H1 (cell line): ENCODE data around the gene DUS1L. TPM values are rescaled to one million over a fixed set of nuclear protein-coding genes. Genes with fewer than 3 reads are reported as not detected.

Experiments used
- BCL11A ChIP-seq, 2 experiments: IDR thresholded peaks; one replicate each; pipeline ENCODE4 v1.6.1; 2011; ENCODE audit warnings: low read depth in 2 of 2, low read length in 2 of 2, mild to moderate bottlenecking in 2 of 2
- CHD2 ChIP-seq: IDR thresholded peaks from 2 replicates; pipeline ENCODE4 v1.6.1; 2012; ENCODE audit warnings: low read length, improper control_type of control experiment
- GABPA ChIP-seq: IDR thresholded peaks from 2 replicates; pipeline ENCODE4 v1.6.1; 2011; ENCODE audit warnings: mild to moderate bottlenecking, low read length, moderate library complexity, borderline replicate concordance; ENCODE audit not compliant: insufficient read depth
- KDM1A ChIP-seq: fragments of 200-600, 300-600 bp; sonication (generic); IDR thresholded peaks from 2 replicates; pipeline ENCODE4 v1.7.1; 2016; ENCODE audit warnings: mild to moderate bottlenecking, low read length, borderline replicate concordance
- KDM4A ChIP-seq: IDR thresholded peaks from one replicate; pipeline ENCODE4 v1.7.1; 2012; ENCODE audit warnings: low read depth, mild to moderate bottlenecking, moderate library complexity, low read length, inconsistent platforms; ENCODE audit not compliant: severe bottlenecking
- MAFK ChIP-seq: IDR thresholded peaks from 2 replicates; pipeline ENCODE4 v1.6.1; 2012; ENCODE audit warnings: low read depth, mild to moderate bottlenecking, improper control_type of control experiment, low read length
- POU5F1 ChIP-seq: IDR thresholded peaks from 2 replicates; pipeline ENCODE4 v1.6.1; 2011; ENCODE audit warnings: low read depth, mild to moderate bottlenecking, low read length, moderate library complexity
- RAD21 ChIP-seq, 2 experiments: IDR thresholded peaks in 1 of 2; conservative IDR thresholded peaks in 1 of 2; 2 replicates each; pipeline ENCODE4 v1.6.1; 2011; ENCODE audit warnings: low read depth in 2 of 2, low read length in 2 of 2, improper control_type of control experiment in 1 of 2, inconsistent platforms in 1 of 2, mild to moderate bottlenecking in 1 of 2, moderate library complexity in 1 of 2
- SP4 ChIP-seq: IDR thresholded peaks from 2 replicates; pipeline ENCODE4 v1.6.1; 2012; ENCODE audit warnings: low read length, inconsistent platforms
- TAF1 ChIP-seq: IDR thresholded peaks from 2 replicates; pipeline ENCODE4 v1.6.1; 2011; ENCODE audit warnings: mild to moderate bottlenecking, low read depth, low read length
- polyA plus RNA-seq, 7 experiments: library from polyadenylated mRNA; depleted of rRNA in 3 of 7; stranded (reverse) in 5 of 7; unstranded in 2 of 7; fragments of >200 nt in 5 of 7; fragments of 200-250 nt in 2 of 7; gene quantifications; 1 replicate in 5 of 7; 2 replicates in 1 of 7; 4 replicates in 1 of 7; pipeline versions ENCODE4 v1.2.1 to v1.2.3, GENCODE V29; 2011 to 2013; ENCODE audit warnings: missing spikeins in 2 of 7, mixed read lengths in 2 of 7
- total RNA-seq: library from RNA; stranded (reverse); fragmentation: NEBNext Ultra II Directional; extraction: Animal tissue kit (Norgen Biotek cat#: 25700); gene quantifications from 2 replicates; pipeline ENCODE4 v1.2.1, GENCODE V29; 2021

Gene DUS1L
- total and polyA plus RNA-seq, 2 of the 8 experiments (the other 6 are each of a cell fraction or from before 2014, with no cell fraction given), result 34.5 to 69.1 TPM

DNA sequence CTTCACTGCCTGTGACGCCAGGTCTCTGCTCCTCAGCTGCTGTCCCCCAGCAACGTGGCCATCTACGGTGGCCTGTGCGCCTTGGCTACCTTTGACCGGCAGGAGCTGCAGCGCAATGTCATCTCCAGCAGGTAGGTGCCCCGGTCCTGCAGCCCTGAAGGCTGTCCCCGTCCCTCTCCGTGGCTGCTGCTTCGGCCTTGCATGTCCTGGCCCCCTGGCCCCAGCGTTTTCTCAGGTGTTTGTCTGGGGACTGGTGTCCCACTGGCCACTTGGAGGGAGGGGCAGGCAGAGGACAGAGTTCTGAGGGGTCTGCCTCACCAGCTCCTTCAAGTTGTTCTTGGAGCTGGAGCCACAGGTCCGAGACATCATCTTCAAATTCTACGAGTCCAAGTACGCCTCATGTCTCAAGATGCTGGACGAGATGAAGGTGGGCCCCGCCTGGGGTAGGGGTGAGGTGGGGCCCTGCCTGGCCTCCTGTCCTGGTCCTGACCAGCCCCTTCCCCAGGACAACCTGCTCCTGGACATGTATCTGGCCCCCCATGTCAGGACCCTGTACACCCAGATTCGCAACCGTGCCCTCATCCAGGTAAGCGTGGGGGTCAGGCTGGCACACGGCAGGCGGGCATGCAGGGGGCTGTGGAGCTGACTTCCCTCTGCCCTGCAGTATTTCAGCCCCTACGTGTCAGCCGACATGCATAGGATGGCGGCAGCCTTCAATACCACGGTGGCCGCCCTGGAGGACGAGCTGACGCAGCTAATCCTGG is 9.5 kb downstream of the DUS1L start (continued):
- no peak for TF ChIP-seq KDM4A
- TF ChIP-seq SP4, result no peak
- no peak for TF ChIP-seq GABPA
- TF ChIP-seq BCL11A (IDR thresholded peaks at IDR 0.05; ENCODE audit: low read depth in 2 of 2, low read length in 2 of 2), result no peak
- TF ChIP-seq POU5F1, result no peak
- no peak for TF ChIP-seq MAFK
- TF ChIP-seq RAD21 (IDR thresholded peaks at IDR 0.05 in 1 of 2, conservative IDR thresholded peaks at IDR 0.05 in 1 of 2; ENCODE audit: low read depth in 2 of 2, low read length in 2 of 2), result no peak
- no peak for TF ChIP-seq CHD2
- no peak for TF ChIP-seq KDM1A
- TF ChIP-seq TAF1, result no peak
